HEK293 (cell line): ENCODE data around the gene TMED4.

Source experiments
- CTCF ChIA-PET: fragments of 350-600 bp; formaldehyde crosslinking; extraction: SDS; loops from one replicate; lab custom pipeline; 2021; ENCODE audit warnings: antibody characterized with exemption; lab: Yijun Ruan, JAX
- POLR2A ChIA-PET: fragments of 300-600 bp; formaldehyde crosslinking; extraction: SDS; loops from one replicate; lab custom pipeline; 2020; ENCODE audit warnings: antibody characterized with exemption, inconsistent platforms; lab: Yijun Ruan, JAX
- H3K27ac ChIP-seq: fragments of 200-500 bp; sonication (Bioruptor generic); 2 replicates; pipeline ENCODE4 v1.5.1; 2014; ENCODE audit warnings: low read depth, low read length, control low read depth, inconsistent platforms; ENCODE audit errors: extremely low read depth
- H3K36me3 ChIP-seq, 2 experiments: fragments of 200-500 bp in 1 of 2; sonication (Bioruptor generic) in 1 of 2; 1 replicate in 1 of 2; 2 replicates in 1 of 2; pipeline ENCODE4 v1.5.1; 2014 to 2017; ENCODE audit warnings: inconsistent platforms in 2 of 2, low read length in 2 of 2; ENCODE audit not compliant: control insufficient read depth in 2 of 2, insufficient read depth in 1 of 2
- H3K4me1 ChIP-seq: fragments of 200-500 bp; sonication (Bioruptor generic); 2 replicates; pipeline ENCODE4 v1.5.1; 2014; ENCODE audit warnings: mild to moderate bottlenecking, low read length, inconsistent platforms; ENCODE audit not compliant: control insufficient read depth, insufficient read depth
- H3K4me3 ChIP-seq: 2 replicates; pipeline ENCODE4 v1.5.1; 2011; ENCODE audit warnings: low read depth, mild to moderate bottlenecking, control low read depth, low read length, moderate library complexity
- H3K9me3 ChIP-seq: fragments of 200-500 bp; sonication (Bioruptor generic); 2 replicates; pipeline ENCODE4 v1.5.1; 2014; ENCODE audit warnings: low read depth, low read length, inconsistent platforms; ENCODE audit not compliant: control insufficient read depth, insufficient read depth
- GLIS2 ChIP-seq: fragments of 450-650 bp; formaldehyde crosslinking; IDR thresholded peaks from 2 replicates; pipeline ENCODE4 v1.5.1; 2016; ENCODE audit warnings: missing biosample characterization, missing genetic modification characterization
- KLF7 ChIP-seq: fragments of 450-650 bp; formaldehyde crosslinking; IDR thresholded peaks from 2 replicates; pipeline ENCODE4 v1.5.1; 2016; ENCODE audit warnings: missing biosample characterization, missing genetic modification characterization, borderline replicate concordance
- KLF9 ChIP-seq: fragments of 450-650 bp; formaldehyde crosslinking; IDR thresholded peaks from 2 replicates; pipeline ENCODE4 v1.5.1; 2016; ENCODE audit warnings: missing biosample characterization, missing genetic modification characterization, low read depth
- PRDM2 ChIP-seq: fragments of 450-650 bp; formaldehyde crosslinking; IDR thresholded peaks from 2 replicates; pipeline ENCODE4 v1.5.1; 2016; ENCODE audit warnings: missing biosample characterization, missing genetic modification characterization, borderline replicate concordance
- ZBTB10 ChIP-seq: fragments of 450-650 bp; formaldehyde crosslinking; IDR thresholded peaks from 2 replicates; pipeline ENCODE4 v1.5.1; 2016; ENCODE audit warnings: missing biosample characterization, missing genetic modification characterization
- ZBTB17 ChIP-seq: fragments of 450-650 bp; formaldehyde crosslinking; IDR thresholded peaks from 2 replicates; pipeline ENCODE4 v1.5.1; 2016; ENCODE audit warnings: missing biosample characterization, missing genetic modification characterization
- ZEB2 ChIP-seq: fragments of 450-650 bp; formaldehyde crosslinking; IDR thresholded peaks from 2 replicates; pipeline ENCODE4 v1.5.1; 2016; ENCODE audit warnings: missing biosample characterization, missing genetic modification characterization
- ZIC2 ChIP-seq: fragments of 450-650 bp; formaldehyde crosslinking; IDR thresholded peaks from 2 replicates; pipeline ENCODE4 v1.5.1; 2016; ENCODE audit warnings: missing biosample characterization, missing genetic modification characterization
- ZNF114 ChIP-seq: fragments of 450-650 bp; formaldehyde crosslinking; IDR thresholded peaks from 2 replicates; pipeline ENCODE4 v1.5.0; 2017; ENCODE audit warnings: missing biosample characterization, missing genetic modification characterization
- ZNF311 ChIP-seq: fragments of 450-650 bp; formaldehyde crosslinking; IDR thresholded peaks from 2 replicates; pipeline ENCODE4 v1.5.1; 2017; ENCODE audit warnings: missing biosample characterization, missing genetic modification characterization, borderline replicate concordance
- ZNF423 ChIP-seq: fragments of 450-650 bp; formaldehyde crosslinking; IDR thresholded peaks from 2 replicates; pipeline ENCODE4 v1.5.1; 2016; ENCODE audit warnings: missing biosample characterization, missing genetic modification characterization
- ZNF521 ChIP-seq: fragments of 450-650 bp; formaldehyde crosslinking; IDR thresholded peaks from 2 replicates; pipeline ENCODE4 v1.5.1; 2017; ENCODE audit warnings: missing biosample characterization, mild to moderate bottlenecking, missing genetic modification characterization
- ZNF623 ChIP-seq: fragments of 450-650 bp; formaldehyde crosslinking; IDR thresholded peaks from 2 replicates; pipeline ENCODE4 v1.5.1; 2016; ENCODE audit warnings: missing biosample characterization, missing genetic modification characterization
- ZSCAN30 ChIP-seq: fragments of 450-650 bp; IDR thresholded peaks from 2 replicates; pipeline ENCODE4 v1.5.1; 2018; ENCODE audit warnings: missing biosample characterization, mild to moderate bottlenecking, missing genetic modification characterization, moderate library complexity

The TMED4 gene

DNA sequence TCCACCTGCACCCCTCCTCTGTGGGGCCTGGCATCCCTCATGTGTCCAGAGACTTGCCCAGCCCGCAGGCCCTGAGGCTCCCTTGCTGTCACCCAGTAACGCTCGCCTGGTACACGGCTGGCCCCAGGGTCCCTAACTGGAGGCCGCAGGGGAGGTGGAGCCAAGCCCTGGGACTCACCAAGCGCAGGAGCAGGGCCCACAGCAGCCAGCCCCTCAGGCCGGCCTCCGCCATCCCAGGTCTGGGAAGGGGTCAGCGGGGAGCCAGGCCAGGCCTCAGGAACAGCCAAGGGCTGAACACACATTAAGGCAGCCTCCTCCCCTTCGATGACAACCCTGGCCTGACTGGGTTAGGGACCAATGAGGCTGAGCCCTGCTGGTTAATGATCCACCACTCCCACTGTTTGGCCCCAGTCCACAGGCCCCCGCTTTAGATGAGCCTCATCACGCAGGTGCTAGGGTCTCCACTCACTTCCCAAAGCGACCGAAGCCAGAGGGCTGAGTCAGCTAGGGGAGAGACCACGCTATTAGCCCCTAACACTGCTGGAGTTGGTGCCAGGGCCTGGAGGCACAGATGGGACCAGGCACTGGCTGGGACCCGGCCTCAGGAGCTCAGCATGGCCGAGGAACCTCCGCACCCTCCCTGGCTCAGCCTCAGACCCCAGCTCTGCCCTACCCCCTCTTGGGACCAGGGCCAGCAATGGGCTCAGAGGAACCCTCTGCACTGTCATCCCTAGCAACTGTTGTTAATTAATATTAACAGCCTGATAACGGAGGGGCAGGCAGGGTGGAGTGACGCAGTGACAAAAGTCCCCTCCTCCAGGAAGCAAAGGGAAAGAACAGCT lies 40.8 kb downstream of the TMED4 start, which contains the start of gene NPC1L1 (continued):
- TF ChIP-seq PRDM2 (no peak), ZNF521 (tag by site-specific recombination) (no peak), KLF7 (tag by site-specific recombination) (no peak), ZNF114 (tag by site-specific recombination) (no peak), ZBTB10 (tag by site-specific recombination) (no peak), KLF9 (tag by site-specific recombination) (no peak), ZNF311 (tag by site-specific recombination) (no peak), ZEB2 (tag by site-specific recombination) (no peak), ZNF623 (tag by site-specific recombination) (no peak)
- TF ChIP-seq, all 188 proteins: peak for 0

- ChIA-PET CTCF (no interaction called here), POLR2A (no interaction called here)
- Histone ChIP-seq H3K4me3 (no peak overlapping the region), H3K9me3 (no peaks in the 10 kb centered on the region)
- no peak for TF ChIP-seq ZNF423
- TF ChIP-seq GLIS2 = 0 out of 2 replicates have a peak, but pooled peaks have one; percentile 10
- TF ChIP-seq, all 188 proteins: peak for 1
- no peaks in the 10 kb centered on the region for H3K4me1 ChIP-seq
- H3K27ac ChIP-seq = no peak overlapping the region
- no peaks in the 10 kb centered on the region for H3K36me3 ChIP-seq
Observed at GRCh38 chr7:44540592-44541027, 41.4 kb downstream of the TMED4 start.

DNA sequence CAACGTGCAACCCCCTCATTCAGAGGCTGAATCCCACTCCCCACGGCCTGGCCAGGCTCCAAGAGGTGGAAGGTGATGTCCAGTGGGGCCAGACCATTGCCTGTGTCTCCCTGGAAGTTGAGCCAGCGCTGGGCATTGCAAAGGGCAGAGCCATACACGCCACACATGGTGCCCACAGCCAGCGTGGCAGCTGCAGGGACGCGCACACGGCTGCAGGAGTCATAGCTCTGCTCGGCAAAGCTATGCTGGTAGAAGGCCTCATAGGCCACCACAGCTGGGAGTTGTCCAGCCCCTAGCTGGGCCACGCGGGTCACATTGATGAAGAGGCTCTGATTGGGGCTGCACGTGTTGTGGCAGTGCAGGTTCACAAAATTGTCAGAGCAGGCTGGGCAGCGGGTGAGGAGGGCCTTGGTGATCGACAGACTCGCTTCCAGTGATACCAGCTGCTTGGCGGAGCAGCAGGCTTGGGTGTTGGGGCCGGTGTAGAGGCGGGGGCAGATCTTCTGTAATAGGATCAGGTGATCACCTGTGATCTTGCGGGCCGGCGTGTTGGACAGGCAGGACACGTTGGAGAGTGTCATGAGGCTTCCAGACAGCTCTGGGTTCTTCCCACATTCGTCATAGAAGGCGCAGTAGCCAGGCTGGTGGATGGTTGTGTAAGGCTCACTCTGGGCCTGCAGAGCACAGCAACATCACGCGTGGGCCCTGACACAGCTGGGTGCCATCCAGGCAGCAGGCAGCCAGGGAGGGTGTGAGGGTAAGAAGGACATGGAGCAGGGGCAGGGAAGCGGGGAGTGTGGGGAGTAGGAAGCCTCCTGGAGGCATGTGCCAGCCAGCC lies 42.1 kb downstream of the TMED4 start:
- no peak for TF ChIP-seq ZSCAN30
- TF ChIP-seq ZBTB17 = no peak
- TF ChIP-seq ZIC2 = peak; percentile 54; the same call in 1 of the 2 replicates
- no peaks in the 10 kb centered on the region for H3K36me3 ChIP-seq
- no peak overlapping the region for H3K27ac ChIP-seq
- POLR2A ChIA-PET = no interaction called here
- H3K4me3 ChIP-seq = no peak overlapping the region
- H3K4me1 ChIP-seq = no peaks in the 10 kb centered on the region
- CTCF ChIA-PET = interaction anchor here (0.9 kb wide), 1 partner anchor 26 kb away, joined by 3 read pairs; no protein-coding TSS in a partner anchor
- no peaks in the 10 kb centered on the region for H3K9me3 ChIP-seq
